Stimulated activated CD8-positive, alpha-beta memory T cell treated with anti-CD3 and anti-CD28 coated beads, Interleukin-7, amount 100 ng/mL, for 4 hours (primary cell): Measurements from ENCODE around the gene ZSWIM6.
A peak's percentile ranks its signal among the peaks of the same experiment; 100 is the strongest.

Experiments
- DNase-seq, 2 donors: peaks; one replicate each; pipeline ENCODE4 v3.0.0-alpha.2; 2020; ENCODE audit warnings: low read depth in 2 of 2

Gene ZSWIM6

GRCh38 chr5:61331407-61332357 is at the start of gene ZSWIM6:
Gene ZSWIM6, plus strand, starts transcription at chr5:61332258. Its CDS starts 15 bp downstream, at chr5:61332273.
- DNase-seq: peak; percentile 99

GRCh38 chr5:61283471-61283870 is 48.6 kb upstream of the ZSWIM6 start:
- no peak for DNase-seq

GRCh38 chr5:61285531-61285930 is 46.5 kb upstream of the ZSWIM6 start:
- no peak for DNase-seq

- DNase-seq: no peak
Measured at GRCh38 chr5:61286446-61287132, 45.5 kb upstream of the ZSWIM6 start.

- DNase-seq: no peak
Measured at GRCh38 chr5:61287474-61287873, 44.6 kb upstream of the ZSWIM6 start.

- no peak for DNase-seq
Measured at GRCh38 chr5:61289241-61289640, 42.8 kb upstream of the ZSWIM6 start.

- DNase-seq: no peak
Measured at GRCh38 chr5:61289669-61290306, 42.3 kb upstream of the ZSWIM6 start.

GRCh38 chr5:61290791-61291210 is 41.3 kb upstream of the ZSWIM6 start:
- no peak for DNase-seq

GRCh38 chr5:61292062-61292657 is 39.9 kb upstream of the ZSWIM6 start:
- no peak for DNase-seq

- no peak for DNase-seq
Measured at GRCh38 chr5:61293071-61293470, 39.0 kb upstream of the ZSWIM6 start.

- DNase-seq: no peak
Measured at GRCh38 chr5:61293873-61294272, 38.2 kb upstream of the ZSWIM6 start.

GRCh38 chr5:61295365-61295764 is 36.7 kb upstream of the ZSWIM6 start:
- no peak for DNase-seq

GRCh38 chr5:61298066-61298465 is 34.0 kb upstream of the ZSWIM6 start:
- no peak for DNase-seq

- DNase-seq: no peak
Measured at GRCh38 chr5:61298580-61298979, 33.5 kb upstream of the ZSWIM6 start.

GRCh38 chr5:61299261-61299681 is 32.8 kb upstream of the ZSWIM6 start:
- DNase-seq: no peak

GRCh38 chr5:61301341-61302199 is 30.5 kb upstream of the ZSWIM6 start:
- DNase-seq: no peak

GRCh38 chr5:61302200-61302563 is 29.9 kb upstream of the ZSWIM6 start:
- no peak for DNase-seq

GRCh38 chr5:61303346-61303745 is 28.7 kb upstream of the ZSWIM6 start:
- DNase-seq: no peak

GRCh38 chr5:61304590-61305381 is 27.3 kb upstream of the ZSWIM6 start:
- no peak for DNase-seq

GRCh38 chr5:61306531-61307131 is 25.4 kb upstream of the ZSWIM6 start:
- DNase-seq: no peak
